SKM-1 (cell line): Measurements from ENCODE around the gene ARFGEF3.
"Not testable (repeated sequence)": the region's sequence is repeated elsewhere in the genome, so short reads cannot be mapped to it uniquely, and the experiment has no call there.

Experiments used
- DNase-seq: peaks from one replicate; lab custom pipeline; 2025; ENCODE audit not compliant: unreplicated experiment; lab: John Stamatoyannopoulos, UW

ARFGEF3 gene

DNA sequence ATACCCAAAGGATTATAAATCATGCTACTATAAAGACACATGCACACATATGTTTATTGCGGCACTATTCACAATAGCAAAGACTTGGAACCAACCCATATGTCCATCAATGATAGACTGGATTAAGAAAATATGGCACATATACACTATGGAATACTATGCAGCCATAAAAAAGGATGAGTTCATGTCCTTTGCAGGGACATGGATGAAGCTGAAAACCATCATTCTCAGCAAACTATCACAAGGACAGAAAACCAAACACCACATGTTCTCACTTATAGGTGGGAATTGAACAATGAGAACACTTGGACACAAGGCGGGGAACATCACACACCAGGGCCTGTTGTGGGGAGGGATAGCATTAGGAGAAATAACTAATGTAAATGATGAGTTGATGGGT is 50.8 kb downstream of the ARFGEF3 start:
- DNase-seq: not testable (repeated sequence)

- DNase-seq: no peak
Observed at GRCh38 chr6:138215093-138215782, 53.5 kb downstream of the ARFGEF3 start.

GRCh38 chr6:138218449-138218848 is 56.7 kb downstream of the ARFGEF3 start, which contains the start of gene PBOV1:
PBOV1 (minus strand) TSS chr6:138218491; CDS start chr6:138218395, 96 bp downstream.
- no peak for DNase-seq

DNA sequence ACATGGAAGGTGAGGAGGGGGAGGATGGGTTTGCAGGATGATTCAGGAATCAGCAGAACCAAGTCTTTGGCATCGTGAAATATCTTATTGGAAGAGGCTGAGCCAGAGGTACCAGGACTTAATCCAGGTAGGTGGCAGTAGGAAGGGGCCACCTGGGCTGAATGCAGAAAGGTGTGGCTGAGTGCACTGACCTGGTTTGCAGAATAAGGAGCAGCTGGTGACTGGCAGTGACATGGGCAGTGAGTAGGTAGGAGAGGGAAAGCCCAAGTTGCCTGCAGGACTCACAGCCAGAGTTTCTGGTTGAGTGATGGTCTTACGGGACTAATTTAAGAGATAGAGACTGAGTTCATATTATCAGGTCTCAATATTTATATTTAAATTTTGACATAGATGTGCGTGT is 57.7 kb downstream of the ARFGEF3 start:
- no peak for DNase-seq

- no peak for DNase-seq
Observed at GRCh38 chr6:138219901-138220300, 58.2 kb downstream of the ARFGEF3 start.

- DNase-seq: no peak
Observed at GRCh38 chr6:138222901-138223546, 61.3 kb downstream of the ARFGEF3 start.

DNA sequence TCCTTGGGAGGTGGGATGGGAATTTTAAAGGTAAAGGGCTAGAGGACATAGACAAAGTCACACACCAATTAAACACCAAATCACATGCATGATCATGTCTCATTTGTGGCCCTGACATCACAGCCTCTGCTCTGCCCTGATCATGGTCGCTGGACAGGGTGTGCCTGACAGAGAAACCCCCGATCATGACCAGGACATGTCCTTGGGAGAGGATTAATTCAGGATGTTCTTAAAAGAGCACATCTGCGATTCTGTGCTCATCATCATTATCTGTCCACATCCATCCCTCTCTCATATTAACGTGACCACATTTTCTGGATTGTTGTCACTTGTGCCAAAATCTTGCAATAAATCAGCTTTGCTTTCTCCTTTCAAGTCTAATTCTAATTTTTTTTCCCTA is 64.2 kb downstream of the ARFGEF3 start:
- no peak for DNase-seq

- DNase-seq: no peak
Observed at GRCh38 chr6:138226700-138227315, 65.1 kb downstream of the ARFGEF3 start.

DNA sequence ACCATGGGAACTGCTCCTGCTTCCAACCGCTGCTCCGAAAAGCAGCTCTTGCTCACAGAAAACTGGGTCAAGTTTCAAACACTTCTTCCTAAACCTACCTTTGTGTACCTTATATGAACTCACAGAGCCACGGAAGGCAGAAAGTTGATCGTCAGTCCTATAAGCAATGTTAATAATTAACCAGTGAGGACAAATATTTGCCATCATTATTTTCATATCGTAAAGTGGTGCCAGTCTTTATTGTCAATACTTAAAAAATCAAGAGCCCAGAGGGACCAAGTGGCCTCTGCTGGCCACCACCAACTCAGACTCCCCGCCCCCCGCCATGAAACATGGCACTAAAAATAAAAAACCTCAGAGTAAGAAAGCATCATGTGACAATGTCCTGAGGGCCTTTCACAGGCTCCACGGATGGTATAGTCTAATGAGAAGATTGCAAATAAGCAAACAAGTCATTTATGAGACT is 65.6 kb downstream of the ARFGEF3 start:
- DNase-seq: no peak

- no peak for DNase-seq
Observed at GRCh38 chr6:138229072-138229471, 67.3 kb downstream of the ARFGEF3 start.

DNA sequence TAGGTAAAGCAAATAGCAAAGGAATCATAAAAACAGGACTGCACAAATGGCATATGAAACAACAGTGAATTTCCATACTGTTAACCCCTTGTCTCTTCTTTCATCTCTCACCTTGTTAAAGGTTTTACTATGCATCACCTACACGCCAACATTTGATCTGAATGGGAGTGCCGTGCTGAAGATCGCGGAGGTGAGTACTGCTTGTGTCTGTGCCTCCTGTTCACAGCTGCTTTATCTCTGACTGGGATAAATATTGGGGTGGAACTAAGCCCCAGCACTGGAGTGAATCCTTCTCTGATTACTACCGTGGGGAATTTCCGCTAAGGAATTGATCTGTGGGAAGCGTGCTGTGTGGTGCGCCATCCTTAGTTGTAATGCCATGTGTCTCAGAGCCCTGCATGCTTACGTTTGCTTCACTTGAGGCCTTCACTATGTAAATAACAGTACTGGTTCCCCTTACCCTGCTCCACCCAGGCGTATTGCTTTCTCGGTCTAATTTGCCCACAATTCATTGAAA is 68.0 kb downstream of the ARFGEF3 start:
- DNase-seq: no peak

DNA sequence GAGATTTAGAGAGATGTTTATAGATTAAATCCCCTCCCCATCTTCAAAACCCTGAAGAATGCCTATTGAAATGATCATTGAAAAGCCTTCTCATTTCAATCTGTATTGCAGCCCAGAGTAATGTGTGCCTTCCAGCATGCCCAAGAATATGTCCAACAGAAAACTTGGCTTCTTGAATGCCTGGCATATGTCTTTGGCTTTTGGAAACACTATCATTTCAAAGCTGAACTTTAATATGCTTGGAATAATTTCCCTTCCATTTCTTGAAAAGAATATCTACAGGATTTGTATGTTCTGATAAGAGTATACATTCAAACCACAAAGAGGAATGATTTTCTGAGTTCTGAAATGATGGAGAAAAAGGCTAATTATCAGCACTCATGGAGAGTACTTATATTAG is 68.5 kb downstream of the ARFGEF3 start:
- DNase-seq: no peak

GRCh38 chr6:138230759-138231380 is 69.1 kb downstream of the ARFGEF3 start:
- no peak for DNase-seq

GRCh38 chr6:138231381-138231886 is 69.7 kb downstream of the ARFGEF3 start:
- no peak for DNase-seq

DNA sequence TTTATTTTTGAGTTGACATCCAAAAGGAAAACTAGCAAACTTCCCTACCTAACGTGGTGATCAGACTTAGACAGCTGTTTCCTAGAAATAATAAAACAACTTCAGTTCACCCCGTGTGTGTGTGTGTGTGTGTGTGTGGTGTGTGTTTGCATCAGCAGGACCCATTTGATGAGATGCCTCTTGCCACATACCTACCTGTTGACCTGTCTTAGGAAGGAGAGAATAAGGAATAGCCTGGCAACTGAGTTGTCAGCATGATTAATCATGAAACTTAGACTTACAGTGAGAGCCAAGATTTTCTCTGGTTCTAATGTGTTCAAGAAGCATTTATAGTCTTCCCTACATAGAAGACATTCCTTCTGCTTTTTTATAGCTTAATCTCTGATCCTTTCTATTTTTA is 72.6 kb downstream of the ARFGEF3 start:
- DNase-seq: no peak

- DNase-seq: no peak
Observed at GRCh38 chr6:138235205-138235604, 73.5 kb downstream of the ARFGEF3 start.

DNA sequence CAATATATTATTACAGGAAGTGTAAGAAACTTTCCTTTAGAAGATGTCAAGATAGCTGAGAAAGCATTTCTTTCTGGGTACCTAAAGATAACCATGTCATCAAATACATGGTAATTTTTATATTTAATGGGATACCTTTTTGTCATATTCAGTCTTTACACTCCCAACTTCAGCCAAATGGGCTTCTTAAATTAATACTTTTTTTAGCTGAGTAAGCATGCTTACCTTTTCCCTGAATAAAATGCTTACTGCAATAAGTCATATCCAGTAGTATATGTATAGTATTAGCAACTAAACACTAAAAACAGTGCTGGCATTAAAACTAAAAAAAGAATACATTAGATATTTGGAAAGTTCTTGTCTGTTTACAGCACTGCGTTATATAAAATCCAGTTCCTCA is 74.0 kb downstream of the ARFGEF3 start:
- no peak for DNase-seq

DNA sequence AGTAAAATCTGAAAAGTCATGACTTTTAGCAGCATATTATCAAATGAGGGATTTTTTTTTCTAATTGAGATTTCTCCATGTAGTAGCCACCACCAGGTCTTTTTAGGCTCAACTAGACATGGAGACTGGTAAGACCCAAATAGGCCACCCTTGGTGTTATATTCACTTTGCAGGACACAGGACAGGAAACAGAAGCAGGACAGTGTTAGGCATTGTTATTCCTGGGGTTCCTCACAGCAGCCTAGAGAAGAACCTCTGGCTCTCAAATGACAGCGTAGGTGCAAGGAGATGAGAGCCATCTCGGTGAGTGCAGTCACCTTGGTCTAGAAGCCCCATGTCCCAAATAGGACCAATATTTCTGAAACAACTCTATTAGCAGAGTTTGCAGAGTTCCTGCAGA is 75.7 kb downstream of the ARFGEF3 start:
- no peak for DNase-seq

DNA sequence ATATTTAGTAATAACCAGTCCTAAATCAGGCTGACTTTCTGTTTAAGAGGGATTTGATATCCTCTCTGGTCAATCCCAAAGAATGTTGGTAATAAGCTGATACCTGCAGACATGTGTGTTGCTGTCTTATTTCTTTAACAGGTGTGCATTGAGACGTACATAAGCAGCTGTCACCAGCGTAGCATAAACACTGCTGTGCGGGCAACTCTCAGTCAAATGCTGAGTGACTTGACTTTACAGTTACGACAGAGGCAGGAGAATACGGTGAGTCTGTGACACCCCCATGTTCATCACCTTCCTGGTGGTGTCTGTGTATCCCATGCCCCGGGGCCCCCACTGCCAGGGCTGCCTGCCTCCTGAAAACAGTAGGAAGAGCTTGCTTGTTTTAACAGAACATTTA is 76.6 kb downstream of the ARFGEF3 start:
- no peak for DNase-seq

DNA sequence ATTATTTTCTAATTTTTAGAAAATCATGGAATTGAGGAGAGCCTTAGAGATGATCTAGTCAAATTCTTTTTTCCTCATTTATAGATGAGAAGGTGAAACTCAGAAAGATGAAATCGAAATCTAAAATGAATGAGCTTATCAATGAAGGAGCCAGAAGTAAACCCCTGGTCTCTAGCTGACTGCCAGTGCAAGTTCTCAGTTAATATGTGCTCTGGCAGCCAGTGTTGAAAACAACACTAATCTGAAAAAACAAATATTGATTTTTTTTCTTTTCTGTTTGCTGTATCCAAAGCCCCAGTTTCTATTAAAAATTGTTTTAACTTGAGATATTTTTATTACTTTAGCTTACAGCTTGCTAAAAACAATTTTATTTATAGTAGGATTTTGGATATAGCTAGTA is 78.0 kb downstream of the ARFGEF3 start:
- no peak for DNase-seq

- no peak for DNase-seq
Observed at GRCh38 chr6:138240476-138241245, 78.9 kb downstream of the ARFGEF3 start.
